SJCRH30 (cell line): ENCODE results near the gene SLC6A7. TPM values are rescaled to one million over a fixed set of nuclear protein-coding genes. Genes with fewer than 3 reads are reported as not detected.

ENCODE experiments used
- DNase-seq, 2 experiments: peaks; one replicate each; pipeline ENCODE4 v3.0.0-alpha.2; 2015 to 2020
- H3K27ac ChIP-seq: fragments of 250-450 bp; sonication (Bioruptor Pico); 2 replicates; pipeline ENCODE4 v1.5.1; 2020; ENCODE audit warnings: mild to moderate bottlenecking, moderate library complexity
- H3K27me3 ChIP-seq: fragments of 250-450 bp; sonication (Bioruptor Pico); 2 replicates; pipeline ENCODE4 v1.5.1; 2020; ENCODE audit warnings: mild to moderate bottlenecking, moderate library complexity
- H3K36me3 ChIP-seq: fragments of 250-450 bp; sonication (Bioruptor Pico); 2 replicates; pipeline ENCODE4 v1.5.1; 2020; ENCODE audit warnings: mild to moderate bottlenecking, moderate library complexity
- H3K4me1 ChIP-seq: fragments of 250-450 bp; sonication (Bioruptor Pico); 2 replicates; pipeline ENCODE4 v1.5.1; 2020; ENCODE audit warnings: mild to moderate bottlenecking, moderate library complexity
- H3K4me3 ChIP-seq: fragments of 250-450 bp; sonication (Bioruptor Pico); 2 replicates; pipeline ENCODE4 v1.5.1; 2020; ENCODE audit warnings: mild to moderate bottlenecking, moderate library complexity
- H3K9me3 ChIP-seq: fragments of 250-450 bp; sonication (Bioruptor Pico); replicated peaks from 2 replicates; pipeline ENCODE4 v1.5.1; 2020; ENCODE audit warnings: mild to moderate bottlenecking, moderate library complexity
- total RNA-seq: library from RNA; depleted of rRNA; stranded (reverse); fragments of >200 nt; shearing (Covaris generic); gene quantifications from 2 replicates; pipeline ENCODE4 v1.2.3, GENCODE V29; 2014; rRNA removed

The SLC6A7 gene
- not detected in 2 replicates for total RNA-seq

- Histone ChIP-seq H3K27ac (no peak within 1 kb of the TSS), H3K4me1 (peaks cover 4% of the 10 kb centered on the region; the same call in 1 of the 2 replicates), H3K36me3 (no peaks in the 10 kb centered on the region), H3K27me3 (0 out of 2 replicates have a peak, but pooled peaks cover 8% of the 10 kb centered on the region), H3K9me3 (no peaks in the 10 kb centered on the region), H3K4me3 (no peak within 1 kb of the TSS)
- no peak for DNase-seq
Observed at GRCh38 chr5:150189728-150190502, at the start of gene SLC6A7. SLC6A7 (plus strand) TSS chr5:150190062; CDS start chr5:150190328, 266 bp downstream.

- no peaks in the 10 kb centered on the region for H3K27me3 ChIP-seq
- H3K4me3 ChIP-seq = no peak overlapping the region
- H3K4me1 ChIP-seq = peaks cover 78% of the 10 kb centered on the region
- H3K36me3 ChIP-seq = no peaks in the 10 kb centered on the region
- no peaks in the 10 kb centered on the region for H3K9me3 ChIP-seq
- peak overlapping the region; percentile 28; the same call in 1 of the 2 replicates for H3K27ac ChIP-seq
- peak in 1 of 2 experiments; percentile 42 for DNase-seq
Observed at GRCh38 chr5:150140830-150141229, 49.0 kb upstream of the SLC6A7 start.

GRCh38 chr5:150141544-150142184 is 48.2 kb upstream of the SLC6A7 start:
- no peak for DNase-seq
- H3K9me3 ChIP-seq = no peaks in the 10 kb centered on the region
- peak overlapping the region; percentile 82 for H3K27ac ChIP-seq
- H3K27me3 ChIP-seq = no peaks in the 10 kb centered on the region
- peaks cover 78% of the 10 kb centered on the region for H3K4me1 ChIP-seq
- H3K36me3 ChIP-seq = no peaks in the 10 kb centered on the region
- no peak overlapping the region for H3K4me3 ChIP-seq

GRCh38 chr5:150142185-150142958 is 47.5 kb upstream of the SLC6A7 start:
- Histone ChIP-seq H3K36me3 (no peaks in the 10 kb centered on the region), H3K27me3 (no peaks in the 10 kb centered on the region), H3K4me3 (no peak overlapping the region), H3K9me3 (no peaks in the 10 kb centered on the region), H3K4me1 (peaks cover 74% of the 10 kb centered on the region), H3K27ac (peak overlapping the region; percentile 82)
- no peak for DNase-seq

GRCh38 chr5:150142959-150143349 is 46.9 kb upstream of the SLC6A7 start:
- H3K27me3 ChIP-seq = no peaks in the 10 kb centered on the region
- no peak overlapping the region for H3K4me3 ChIP-seq
- H3K9me3 ChIP-seq = no peaks in the 10 kb centered on the region
- no peaks in the 10 kb centered on the region for H3K36me3 ChIP-seq
- peak overlapping the region; percentile 82 for H3K27ac ChIP-seq
- DNase-seq = peak; percentile 50 to 63
- peaks cover 68% of the 10 kb centered on the region for H3K4me1 ChIP-seq

- Histone ChIP-seq H3K4me1 (peaks cover 62% of the 10 kb centered on the region), H3K4me3 (peak overlapping the region; percentile 18), H3K27ac (peak overlapping the region; percentile 82), H3K27me3 (no peaks in the 10 kb centered on the region), H3K36me3 (no peaks in the 10 kb centered on the region), H3K9me3 (no peaks in the 10 kb centered on the region)
- DNase-seq = peak; percentile 79 to 88
Observed at GRCh38 chr5:150143350-150144245, 46.3 kb upstream of the SLC6A7 start.

- H3K36me3 ChIP-seq = no peaks in the 10 kb centered on the region
- peak overlapping the region; percentile 18 for H3K4me3 ChIP-seq
- peak; percentile 39 to 45 for DNase-seq
- H3K9me3 ChIP-seq = no peaks in the 10 kb centered on the region
- no peaks in the 10 kb centered on the region for H3K27me3 ChIP-seq
- peak overlapping the region; percentile 82 for H3K27ac ChIP-seq
- peaks cover 54% of the 10 kb centered on the region for H3K4me1 ChIP-seq
Observed at GRCh38 chr5:150144246-150144801, 45.5 kb upstream of the SLC6A7 start.

- Histone ChIP-seq H3K4me3 (no peak overlapping the region), H3K9me3 (no peaks in the 10 kb centered on the region), H3K27me3 (no peaks in the 10 kb centered on the region), H3K36me3 (no peaks in the 10 kb centered on the region), H3K27ac (no peak overlapping the region), H3K4me1 (peaks cover 50% of the 10 kb centered on the region)
- DNase-seq = no peak
Observed at GRCh38 chr5:150144879-150145278, 45.0 kb upstream of the SLC6A7 start.

- H3K27ac ChIP-seq = no peak overlapping the region
Observed at GRCh38 chr5:150146235-150146634, 43.6 kb upstream of the SLC6A7 start.

GRCh38 chr5:150146862-150147601 is 42.8 kb upstream of the SLC6A7 start:
- no peaks in the 10 kb centered on the region for H3K36me3 ChIP-seq

More at GRCh38 chr5:150146235-150146634, 43.6 kb upstream of the SLC6A7 start:
- H3K36me3 ChIP-seq = no peaks in the 10 kb centered on the region
- H3K4me1 ChIP-seq = peaks cover 41% of the 10 kb centered on the region
- H3K4me3 ChIP-seq = no peak overlapping the region
- no peak for DNase-seq
- no peaks in the 10 kb centered on the region for H3K9me3 ChIP-seq
- H3K27me3 ChIP-seq = no peaks in the 10 kb centered on the region

GRCh38 chr5:150147670-150148069 is 42.2 kb upstream of the SLC6A7 start:
- H3K27ac ChIP-seq = no peak overlapping the region
- no peaks in the 10 kb centered on the region for H3K9me3 ChIP-seq
- no peaks in the 10 kb centered on the region for H3K27me3 ChIP-seq
- no peak overlapping the region for H3K4me3 ChIP-seq
- no peaks in the 10 kb centered on the region for H3K36me3 ChIP-seq
- H3K4me1 ChIP-seq = peaks cover 27% of the 10 kb centered on the region
- no peak for DNase-seq

More at GRCh38 chr5:150146862-150147601, 42.8 kb upstream of the SLC6A7 start:
- Histone ChIP-seq H3K9me3 (no peaks in the 10 kb centered on the region), H3K4me1 (peaks cover 33% of the 10 kb centered on the region), H3K4me3 (no peak overlapping the region), H3K27me3 (no peaks in the 10 kb centered on the region), H3K27ac (no peak overlapping the region)
- DNase-seq = no peak

GRCh38 chr5:150148117-150148927 is 41.5 kb upstream of the SLC6A7 start:
- Histone ChIP-seq H3K4me3 (no peak overlapping the region), H3K27me3 (no peaks in the 10 kb centered on the region), H3K9me3 (no peaks in the 10 kb centered on the region), H3K4me1 (peaks cover 20% of the 10 kb centered on the region), H3K27ac (no peak overlapping the region), H3K36me3 (no peaks in the 10 kb centered on the region)
- DNase-seq = no peak
